HepG2 (cell line): Measurements from ENCODE around the gene PAK1. TPM values are rescaled to one million over a fixed set of nuclear protein-coding genes. Genes with fewer than 3 reads are reported as not detected.

ENCODE experiments used
- ATF1 ChIP-seq: IDR thresholded peaks from 2 replicates; pipeline ENCODE4 v1.6.1; 2016; ENCODE audit warnings: mild to moderate bottlenecking, control low read depth
- ATF4 ChIP-seq, 2 experiments: fragments of 450-650 bp in 1 of 2; sonication (generic) in 1 of 2; formaldehyde crosslinking; IDR thresholded peaks; 2 replicates each; pipeline versions ENCODE4 v1.5.0 to v1.8.0; 2020 to 2022; ENCODE audit warnings: mild to moderate bottlenecking in 1 of 2, missing genetic modification reagents in 1 of 2
- BCL6 ChIP-seq: IDR thresholded peaks from 2 replicates; pipeline ENCODE4 v1.6.1; 2016; ENCODE audit warnings: missing genetic modification reagents, missing compliant biosample characterization
- CENPBD1 ChIP-seq: sonication (generic); formaldehyde crosslinking; IDR thresholded peaks from 2 replicates; pipeline ENCODE4 v1.8.0; 2022; ENCODE audit warnings: missing genetic modification reagents, low read depth, mild to moderate bottlenecking, borderline replicate concordance
- CENPT ChIP-seq: sonication (generic); formaldehyde crosslinking; IDR thresholded peaks from 2 replicates; pipeline ENCODE4 v1.8.0; 2022; ENCODE audit warnings: low read depth, mild to moderate bottlenecking, moderate library complexity, missing genetic modification reagents
- DNMT1 ChIP-seq: sonication (generic); formaldehyde crosslinking; IDR thresholded peaks from 2 replicates; pipeline ENCODE4 v1.5.1; 2020; ENCODE audit warnings: mild to moderate bottlenecking, missing genetic modification reagents
- ESRRA ChIP-seq: sonication (generic); formaldehyde crosslinking; IDR thresholded peaks from 2 replicates; pipeline ENCODE4 v1.5.1; 2020; ENCODE audit warnings: mild to moderate bottlenecking, low read depth, missing genetic modification reagents
- IRF9 ChIP-seq: sonication (generic); formaldehyde crosslinking; IDR thresholded peaks from 2 replicates; pipeline ENCODE4 v1.8.0; 2022; ENCODE audit warnings: missing genetic modification reagents, mild to moderate bottlenecking, borderline replicate concordance
- NR1H2 ChIP-seq: sonication (generic); formaldehyde crosslinking; IDR thresholded peaks from 2 replicates; pipeline ENCODE4 v1.8.1; 2022; ENCODE audit warnings: low read depth, missing genetic modification reagents, borderline replicate concordance
- RAD51 ChIP-seq: fragments of 450-650 bp; IDR thresholded peaks from 2 replicates; pipeline ENCODE4 v1.6.1; 2016; ENCODE audit warnings: borderline replicate concordance
- SAP130 ChIP-seq: IDR thresholded peaks from 2 replicates; pipeline ENCODE4 v1.6.1; 2016; ENCODE audit warnings: low read depth
- SMC3 ChIP-seq: IDR thresholded peaks from 2 replicates; pipeline ENCODE4 v1.6.1; 2011; ENCODE audit warnings: low read length, improper control_type of control experiment
- SMYD3 ChIP-seq: sonication (generic); formaldehyde crosslinking; IDR thresholded peaks from 2 replicates; pipeline ENCODE4 v1.8.1; 2023; ENCODE audit warnings: mild to moderate bottlenecking, missing genetic modification reagents
- SP140L ChIP-seq: sonication (generic); formaldehyde crosslinking; IDR thresholded peaks from 2 replicates; pipeline ENCODE4 v1.4.0; 2020; ENCODE audit warnings: missing genetic modification reagents, borderline replicate concordance
- SPEN ChIP-seq: sonication (generic); formaldehyde crosslinking; IDR thresholded peaks from 2 replicates; pipeline ENCODE4 v1.5.1; 2020; ENCODE audit warnings: low read depth, mild to moderate bottlenecking, missing genetic modification reagents
- THAP8 ChIP-seq: sonication (generic); formaldehyde crosslinking; IDR thresholded peaks from 2 replicates; pipeline ENCODE4 v1.5.1; 2020; ENCODE audit warnings: missing genetic modification reagents, mild to moderate bottlenecking, borderline replicate concordance
- ZBTB1 ChIP-seq: sonication (generic); formaldehyde crosslinking; IDR thresholded peaks from 2 replicates; pipeline ENCODE4 v1.4.0; 2020; ENCODE audit warnings: missing genetic modification reagents, borderline replicate concordance
- ZFP37 ChIP-seq: sonication (generic); formaldehyde crosslinking; IDR thresholded peaks from 2 replicates; pipeline ENCODE4 v1.4.0; 2020; ENCODE audit warnings: missing genetic modification reagents, borderline replicate concordance
- ZNF276 ChIP-seq: sonication (generic); formaldehyde crosslinking; IDR thresholded peaks from 2 replicates; pipeline ENCODE4 v1.4.0; 2020; ENCODE audit warnings: mild to moderate bottlenecking, low read depth, missing genetic modification reagents
- ZNF431 ChIP-seq: sonication (generic); formaldehyde crosslinking; IDR thresholded peaks from 2 replicates; pipeline ENCODE4 v1.9.0; 2022; ENCODE audit warnings: missing genetic modification reagents, low read depth, mild to moderate bottlenecking, borderline replicate concordance
- ZNF569 ChIP-seq: sonication (generic); formaldehyde crosslinking; IDR thresholded peaks from 2 replicates; pipeline ENCODE4 v1.5.0; 2020; ENCODE audit warnings: mild to moderate bottlenecking, missing genetic modification reagents, moderate library complexity, borderline replicate concordance
- ZNF777 ChIP-seq: sonication (generic); formaldehyde crosslinking; IDR thresholded peaks from 2 replicates; pipeline ENCODE4 v1.4.0; 2020; ENCODE audit warnings: missing genetic modification reagents
- ZNF816 ChIP-seq: sonication (generic); formaldehyde crosslinking; IDR thresholded peaks from 2 replicates; pipeline ENCODE4 v1.8.0; 2022; ENCODE audit warnings: missing genetic modification reagents, mild to moderate bottlenecking, borderline replicate concordance
- polyA plus RNA-seq, 8 experiments: library from polyadenylated mRNA; depleted of rRNA in 3 of 8; stranded (reverse) in 7 of 8; unstranded in 1 of 8; fragments of >200 nt; fragmentation: Illumina TruSeq in 4 of 8; extraction: Trizol in 4 of 8; gene quantifications; 2 replicates each; pipeline versions ENCODE4 v1.2.1 to v1.2.3, GENCODE V29; 2011 to 2016; ENCODE audit warnings: low read depth in 4 of 8, missing spikeins in 1 of 8, mixed read lengths in 1 of 8; ENCODE audit not compliant: insufficient read depth in 1 of 8
- total RNA-seq, 5 experiments: library from RNA; depleted of rRNA; stranded (reverse); fragments of >200 nt; fragmentation: Illumina TruSeq; extraction: Trizol; gene quantifications; 2 replicates each; pipeline ENCODE4 v1.2.3, GENCODE V29; 2016; ENCODE audit warnings: low read depth in 1 of 5

PAK1 gene
- total and polyA plus RNA-seq, 2 of the 13 experiments (the other 11 are each of a cell fraction or from before 2014, with no cell fraction given): 1.5 to 4.3 TPM

- TF ChIP-seq CENPBD1 (CRISPR knock-in tag) (no peak), RAD51 (no peak), ATF1 (CRISPR knock-in tag) (peak; percentile 87), IRF9 (CRISPR knock-in tag) (no peak), NR1H2 (CRISPR knock-in tag) (no peak), SAP130 (peak; percentile 25; the same call in 1 of the 2 replicates), ZNF431 (CRISPR knock-in tag) (no peak), ZNF777 (CRISPR knock-in tag) (peak; percentile 81), SMC3 (no peak), SP140L (CRISPR knock-in tag) (no peak), BCL6 (CRISPR knock-in tag) (no peak), ATF4 (CRISPR knock-in tag; IDR thresholded peaks at IDR 0.05) (peak in 1 of 2 experiments; percentile 26; a peak in 1 of 4 replicates), SPEN (CRISPR knock-in tag) (0 out of 2 replicates have a peak, but pooled peaks have one; percentile 7), DNMT1 (CRISPR knock-in tag) (no peak), ZNF816 (CRISPR knock-in tag) (no peak), ESRRA (CRISPR knock-in tag) (no peak), SMYD3 (CRISPR knock-in tag) (no peak), ZNF276 (CRISPR knock-in tag) (no peak), ZNF569 (no peak), ZBTB1 (no peak), ZFP37 (no peak), CENPT (no peak), THAP8 (CRISPR knock-in tag) (no peak)
These were observed at the start of gene PAK1 (continued) for GRCh38 chr11:77473801-77474683.
